Stimulated activated CD8-positive, alpha-beta memory T cell treated with anti-CD3 and anti-CD28 coated beads, Interleukin-15, amount 100 ng/mL, for 4 hours (primary cell): ENCODE results near the gene CHAC1.

Experiments used
- DNase-seq, 2 donors: peaks; one replicate each; pipeline ENCODE4 v3.0.0-alpha.2; 2020; ENCODE audit warnings: low read depth in 2 of 2

The CHAC1 gene

GRCh38 chr15:40985541-40986330, 32.5 kb downstream of the CHAC1 start:
- no peak for DNase-seq

GRCh38 chr15:40986820-40987219, 33.5 kb downstream of the CHAC1 start:
- DNase-seq, result no peak

- no peak for DNase-seq
These were observed 34.9 kb downstream of the CHAC1 start for GRCh38 chr15:40988156-40988555.

- no peak for DNase-seq
These were observed 36.8 kb downstream of the CHAC1 start for GRCh38 chr15:40990080-40990479.

- no peak for DNase-seq
These were observed 37.5 kb downstream of the CHAC1 start for GRCh38 chr15:40990789-40991188.

GRCh38 chr15:40991355-40991754, 38.1 kb downstream of the CHAC1 start:
- DNase-seq, result no peak

GRCh38 chr15:40992241-40992741, 39.0 kb downstream of the CHAC1 start:
- no peak for DNase-seq

- no peak for DNase-seq
These were observed 39.6 kb downstream of the CHAC1 start for GRCh38 chr15:40992825-40993224.

- DNase-seq, result no peak
These were observed 42.4 kb downstream of the CHAC1 start for GRCh38 chr15:40995656-40996055.

- DNase-seq, result no peak
These were observed 45.9 kb downstream of the CHAC1 start for GRCh38 chr15:40999190-40999589.

GRCh38 chr15:41001524-41002214, 48.4 kb downstream of the CHAC1 start:
- no peak for DNase-seq

GRCh38 chr15:41004490-41004889, 51.2 kb downstream of the CHAC1 start:
- no peak for DNase-seq
